A673 (cell line): ENCODE results near the gene TMC3.

ENCODE experiments used
- EZH2 ChIP-seq: fragments of 200-600 bp; sonication (generic); IDR thresholded peaks from 2 replicates; pipeline ENCODE4 v1.6.1; 2017; ENCODE audit warnings: borderline replicate concordance, low read depth, mild to moderate bottlenecking, mixed read lengths, antibody characterized with exemption, low read length; ENCODE audit not compliant: poor library complexity, severe bottlenecking
- TF ChIP-seq, protein P1 (sequence below): fragments of 300-800, 200-600 bp; sonication (generic); conservative IDR thresholded peaks from 2 replicates; pipeline ENCODE4 v1.5.1; 2017; ENCODE audit warnings: low read depth, mild to moderate bottlenecking, antibody characterized with exemption, low read length, moderate library complexity, mixed read lengths

DNA sequence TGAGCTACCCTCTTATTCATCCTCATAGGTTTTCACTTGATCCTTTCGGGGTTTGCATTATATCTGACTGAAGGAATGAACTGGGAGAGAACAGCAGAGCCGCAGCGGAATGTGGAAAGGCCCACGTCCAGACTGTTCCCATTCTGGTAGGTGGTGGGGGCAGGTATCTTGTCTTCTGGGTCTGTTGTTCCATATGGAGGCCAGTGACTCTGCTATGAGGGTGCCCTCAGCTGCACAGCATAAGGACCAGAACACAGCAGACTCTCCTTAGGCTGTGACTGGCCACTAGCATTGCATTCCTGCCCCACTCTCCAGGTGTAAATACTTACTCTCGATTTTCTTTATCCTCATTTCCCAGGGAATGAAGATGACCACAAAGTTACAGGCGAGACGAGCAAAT is 12.1 kb downstream of the TMC3 start:
- TF ChIP-seq, protein P1, sequence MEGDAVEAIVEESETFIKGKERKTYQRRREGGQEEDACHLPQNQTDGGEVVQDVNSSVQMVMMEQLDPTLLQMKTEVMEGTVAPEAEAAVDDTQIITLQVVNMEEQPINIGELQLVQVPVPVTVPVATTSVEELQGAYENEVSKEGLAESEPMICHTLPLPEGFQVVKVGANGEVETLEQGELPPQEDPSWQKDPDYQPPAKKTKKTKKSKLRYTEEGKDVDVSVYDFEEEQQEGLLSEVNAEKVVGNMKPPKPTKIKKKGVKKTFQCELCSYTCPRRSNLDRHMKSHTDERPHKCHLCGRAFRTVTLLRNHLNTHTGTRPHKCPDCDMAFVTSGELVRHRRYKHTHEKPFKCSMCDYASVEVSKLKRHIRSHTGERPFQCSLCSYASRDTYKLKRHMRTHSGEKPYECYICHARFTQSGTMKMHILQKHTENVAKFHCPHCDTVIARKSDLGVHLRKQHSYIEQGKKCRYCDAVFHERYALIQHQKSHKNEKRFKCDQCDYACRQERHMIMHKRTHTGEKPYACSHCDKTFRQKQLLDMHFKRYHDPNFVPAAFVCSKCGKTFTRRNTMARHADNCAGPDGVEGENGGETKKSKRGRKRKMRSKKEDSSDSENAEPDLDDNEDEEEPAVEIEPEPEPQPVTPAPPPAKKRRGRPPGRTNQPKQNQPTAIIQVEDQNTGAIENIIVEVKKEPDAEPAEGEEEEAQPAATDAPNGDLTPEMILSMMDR = no peak
- no peak for TF ChIP-seq EZH2
